PC-9 (cell line): ENCODE measurements around the gene PALLD. TPM values are rescaled to one million over a fixed set of nuclear protein-coding genes. Genes with fewer than 3 reads are reported as not detected.

ENCODE experiments used
- BruUV-seq: library from RNA; stranded (reverse); fragments of 400-500 nt; replicated peaks from 2 replicates; lab custom pipeline; 2021; lab: Mats Ljungman, UMichigan
- CTCF ChIA-PET: fragments of 300-600 bp; sonication (Branson Sonifier 250); formaldehyde crosslinking; loops from one replicate; lab custom pipeline; 2022; ENCODE audit warnings: antibody characterized with exemption; lab: Charles Lee
- POLR2A ChIA-PET: fragments of 300-600 bp; sonication (Branson Sonifier 250); formaldehyde crosslinking; loops from one replicate; lab custom pipeline; 2022; ENCODE audit warnings: antibody characterized with exemption; ENCODE audit not compliant: unreplicated experiment; lab: Charles Lee
- DNase-seq, 2 experiments: peaks; one replicate each; pipeline versions ENCODE4 v3.0.0 to v3.0.0-alpha.2; 2015 to 2022; ENCODE audit warnings: mixed read lengths in 1 of 2
- H2AFZ ChIP-seq: fragments of 200-600 bp; sonication (generic); 2 replicates; pipeline ENCODE4 v1.8.1; 2017; ENCODE audit warnings: antibody characterized with exemption
- H3F3A ChIP-seq: fragments of 200-600 bp; sonication (generic); 2 replicates; pipeline ENCODE4 v1.8.1; 2017; ENCODE audit warnings: antibody characterized with exemption, mild to moderate bottlenecking, low read depth; ENCODE audit not compliant: insufficient read depth
- H3K27ac ChIP-seq: fragments of 200-600 bp; sonication (generic); 2 replicates; pipeline ENCODE4 v1.6.1; 2016; ENCODE audit warnings: mixed run types
- H3K27me3 ChIP-seq: fragments of 200-600 bp; sonication (generic); 2 replicates; pipeline ENCODE4 v1.6.1; 2016; ENCODE audit warnings: low read depth, mixed run types; ENCODE audit not compliant: insufficient read depth
- H3K36me3 ChIP-seq: fragments of 200-600 bp; sonication (generic); 2 replicates; pipeline ENCODE4 v1.6.1; 2016; ENCODE audit warnings: low read depth, mixed run types
- H3K4me1 ChIP-seq: fragments of 200-600 bp; sonication (generic); replicated peaks from 2 replicates; pipeline ENCODE4 v1.6.1; 2016; ENCODE audit warnings: mixed run types; ENCODE audit not compliant: insufficient read depth
- H3K4me2 ChIP-seq: fragments of 200-600 bp; sonication (generic); 2 replicates; pipeline ENCODE4 v1.6.1; 2017; ENCODE audit warnings: mixed run types
- H3K4me3 ChIP-seq: fragments of 200-600 bp; sonication (generic); 2 replicates; pipeline ENCODE4 v1.6.1; 2016; ENCODE audit warnings: mixed run types
- H3K79me2 ChIP-seq: fragments of 200-600 bp; sonication (generic); 2 replicates; pipeline ENCODE4 v1.6.1; 2017; ENCODE audit warnings: low read depth, mixed run types
- H3K9me2 ChIP-seq: fragments of 200-600 bp; sonication (generic); 2 replicates; pipeline ENCODE4 v1.8.1; 2017; ENCODE audit warnings: mild to moderate bottlenecking; ENCODE audit not compliant: insufficient read depth
- H3K9me3 ChIP-seq: fragments of 200-600 bp; sonication (generic); 2 replicates; pipeline ENCODE4 v1.8.1; 2016; ENCODE audit warnings: low read depth; ENCODE audit not compliant: insufficient read depth
- H4K20me1 ChIP-seq: fragments of 200-600 bp; sonication (generic); 2 replicates; pipeline ENCODE4 v1.8.1; 2017; ENCODE audit not compliant: insufficient read depth
- EZH2 ChIP-seq: fragments of 200-600 bp; sonication (generic); IDR thresholded peaks from 2 replicates; pipeline ENCODE4 v1.8.0; 2017; ENCODE audit warnings: antibody characterized with exemption, low read depth
- intact Hi-C: fragments of 100-400 bp; cut with micrococcal nuclease; formaldehyde crosslinking; loops from one replicate; pipeline ENCODE4 v1.10.0; 2022; ENCODE audit not compliant: unreplicated experiment
- total RNA-seq: library from RNA; stranded (reverse); gene quantifications from 2 replicates; pipeline ENCODE4 v1.2.3, GENCODE V29; 2021
- TF ChIP-seq, protein P1 (sequence below): fragments of 200-600 bp; sonication (generic); conservative IDR thresholded peaks from 2 replicates; pipeline ENCODE4 v1.6.1; 2017; ENCODE audit warnings: mixed run types, antibody characterized with exemption, mild to moderate bottlenecking, moderate library complexity

PALLD gene
- total RNA-seq, 1 experiment from 2014 or later: 156 TPM

DNA sequence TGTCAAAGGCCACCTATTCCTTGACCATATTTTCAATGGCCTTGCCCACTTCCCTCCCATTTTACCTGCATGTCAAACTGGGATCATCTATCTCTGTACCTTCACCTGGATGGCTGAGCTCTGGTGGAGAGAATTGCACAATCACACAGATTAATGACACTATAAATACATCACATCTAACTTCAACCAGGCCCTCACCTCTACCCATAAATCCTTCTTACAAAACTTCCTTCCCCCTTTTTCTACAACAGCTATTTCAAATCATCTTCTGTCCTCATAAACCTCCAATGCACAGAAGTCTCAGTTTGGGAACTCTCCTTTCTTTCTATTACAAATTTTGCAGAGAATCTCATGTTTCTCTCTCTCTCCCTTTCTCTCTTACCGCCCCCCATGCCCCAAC lies 9.2 kb downstream of the PALLD start:
- Histone ChIP-seq H3K27me3 (no peaks in the 10 kb centered on the region), H3K4me1 (peaks cover 10% of the 10 kb centered on the region), H3K4me3 (no peak overlapping the region), H3K9me3 (no peaks in the 10 kb centered on the region), H4K20me1 (no peaks in the 10 kb centered on the region), H3K36me3 (no peaks in the 10 kb centered on the region), H3K4me2 (no peak overlapping the region), H3F3A (peaks cover 4% of the 10 kb centered on the region; the same call in 1 of the 2 replicates), H3K79me2 (no peaks in the 10 kb centered on the region), H3K27ac (no peak overlapping the region), H2AFZ (no peak overlapping the region), H3K9me2 (no peaks in the 10 kb centered on the region)
- ChIA-PET CTCF (no interaction called here), POLR2A (interaction anchor here (0.6 kb wide), 1 partner anchor 154 kb away, joined by 4 read pairs; no protein-coding TSS in a partner anchor)
- no peak for TF ChIP-seq EZH2
- TF ChIP-seq, protein P1, sequence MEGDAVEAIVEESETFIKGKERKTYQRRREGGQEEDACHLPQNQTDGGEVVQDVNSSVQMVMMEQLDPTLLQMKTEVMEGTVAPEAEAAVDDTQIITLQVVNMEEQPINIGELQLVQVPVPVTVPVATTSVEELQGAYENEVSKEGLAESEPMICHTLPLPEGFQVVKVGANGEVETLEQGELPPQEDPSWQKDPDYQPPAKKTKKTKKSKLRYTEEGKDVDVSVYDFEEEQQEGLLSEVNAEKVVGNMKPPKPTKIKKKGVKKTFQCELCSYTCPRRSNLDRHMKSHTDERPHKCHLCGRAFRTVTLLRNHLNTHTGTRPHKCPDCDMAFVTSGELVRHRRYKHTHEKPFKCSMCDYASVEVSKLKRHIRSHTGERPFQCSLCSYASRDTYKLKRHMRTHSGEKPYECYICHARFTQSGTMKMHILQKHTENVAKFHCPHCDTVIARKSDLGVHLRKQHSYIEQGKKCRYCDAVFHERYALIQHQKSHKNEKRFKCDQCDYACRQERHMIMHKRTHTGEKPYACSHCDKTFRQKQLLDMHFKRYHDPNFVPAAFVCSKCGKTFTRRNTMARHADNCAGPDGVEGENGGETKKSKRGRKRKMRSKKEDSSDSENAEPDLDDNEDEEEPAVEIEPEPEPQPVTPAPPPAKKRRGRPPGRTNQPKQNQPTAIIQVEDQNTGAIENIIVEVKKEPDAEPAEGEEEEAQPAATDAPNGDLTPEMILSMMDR: no peak
- no TSS peak for BruUV-seq
- intact Hi-C loops: no loop called here
- no peak for DNase-seq

DNA sequence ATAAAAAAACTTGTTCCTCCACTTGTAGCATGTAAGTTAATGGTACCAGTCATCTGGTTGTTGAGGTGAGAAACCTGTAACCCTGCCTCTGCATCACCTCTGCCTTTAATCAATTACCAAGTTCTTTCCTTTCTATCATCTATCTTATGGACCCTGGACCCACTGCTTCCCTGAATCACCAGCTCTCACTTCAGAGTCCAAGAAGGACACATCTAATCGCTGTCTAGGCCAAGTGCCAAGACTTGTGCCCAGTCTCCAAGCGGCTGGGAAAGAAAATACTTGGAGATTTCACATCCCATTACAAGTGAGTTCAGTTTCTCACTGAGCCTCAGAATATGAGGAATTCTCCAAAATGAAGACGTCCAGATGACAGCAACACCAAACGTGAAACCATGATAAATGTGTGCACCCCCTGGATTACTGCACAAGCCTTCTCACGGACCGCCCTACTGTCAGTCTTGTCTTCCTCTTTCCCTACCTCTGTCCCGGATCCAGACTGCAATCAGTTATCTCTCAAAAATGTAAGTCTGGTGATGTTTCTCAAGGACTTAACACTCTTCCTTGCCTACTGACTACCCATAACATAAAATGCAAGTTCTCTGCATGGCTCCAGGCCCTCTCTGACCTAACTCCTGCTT lies 10.4 kb downstream of the PALLD start:
- Histone ChIP-seq H3F3A (no peaks in the 10 kb centered on the region), H3K36me3 (no peaks in the 10 kb centered on the region), H3K4me1 (no peaks in the 10 kb centered on the region), H3K4me3 (no peak overlapping the region), H4K20me1 (no peaks in the 10 kb centered on the region), H3K27ac (no peak overlapping the region), H3K9me2 (no peaks in the 10 kb centered on the region), H3K79me2 (no peaks in the 10 kb centered on the region), H3K9me3 (no peaks in the 10 kb centered on the region), H3K27me3 (no peaks in the 10 kb centered on the region), H3K4me2 (no peak overlapping the region), H2AFZ (no peak overlapping the region)
- TF ChIP-seq EZH2: no peak
- TF ChIP-seq, protein P1: no peak
- BruUV-seq: no TSS peak
- POLR2A ChIA-PET: interaction anchor here (0.5 kb wide), 1 partner anchor 20 kb away, joined by 3 read pairs; no protein-coding TSS in a partner anchor
- no peak for DNase-seq
- intact Hi-C loops: no loop called here
- CTCF ChIA-PET: no interaction called here

DNA sequence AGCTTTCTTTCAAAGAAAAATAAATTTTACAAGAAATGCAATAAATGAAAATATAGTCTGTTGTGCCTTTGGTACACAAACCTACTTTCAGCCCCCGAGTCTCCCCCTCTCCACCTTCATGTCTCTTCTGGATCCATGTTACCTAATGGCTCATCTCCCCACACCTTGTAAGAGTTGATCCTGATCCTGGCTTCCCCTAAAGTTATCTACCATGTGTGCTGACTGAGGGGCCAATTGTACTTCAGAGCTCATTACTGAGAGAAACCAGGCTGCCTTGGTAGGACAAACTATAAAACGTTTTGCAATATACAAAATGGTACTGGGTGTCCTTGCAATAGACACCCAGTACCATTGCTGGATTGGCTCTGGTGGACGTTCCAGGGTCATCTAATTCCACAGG lies 11.8 kb downstream of the PALLD start:
- ChIA-PET POLR2A (no interaction called here), CTCF (interaction anchor here (0.6 kb wide), 1 partner anchor 31 kb away, joined by 5 read pairs; no protein-coding TSS in a partner anchor)
- Histone ChIP-seq H3K4me3 (no peak overlapping the region), H4K20me1 (no peaks in the 10 kb centered on the region), H3K79me2 (no peaks in the 10 kb centered on the region), H3K9me2 (no peaks in the 10 kb centered on the region), H3F3A (no peaks in the 10 kb centered on the region), H3K4me1 (no peaks in the 10 kb centered on the region), H3K36me3 (no peaks in the 10 kb centered on the region), H3K4me2 (no peak overlapping the region), H3K9me3 (no peaks in the 10 kb centered on the region), H3K27ac (no peak overlapping the region), H3K27me3 (no peaks in the 10 kb centered on the region), H2AFZ (no peak overlapping the region)
- TF ChIP-seq EZH2: no peak
- TF ChIP-seq, protein P1: no peak
- DNase-seq: no peak
- intact Hi-C loops: no loop called here
- no TSS peak for BruUV-seq
